ENCODE measurements around the gene TMEM8B.
A peak's percentile ranks its signal among the peaks of the same experiment; 100 is the strongest.

DNA sequence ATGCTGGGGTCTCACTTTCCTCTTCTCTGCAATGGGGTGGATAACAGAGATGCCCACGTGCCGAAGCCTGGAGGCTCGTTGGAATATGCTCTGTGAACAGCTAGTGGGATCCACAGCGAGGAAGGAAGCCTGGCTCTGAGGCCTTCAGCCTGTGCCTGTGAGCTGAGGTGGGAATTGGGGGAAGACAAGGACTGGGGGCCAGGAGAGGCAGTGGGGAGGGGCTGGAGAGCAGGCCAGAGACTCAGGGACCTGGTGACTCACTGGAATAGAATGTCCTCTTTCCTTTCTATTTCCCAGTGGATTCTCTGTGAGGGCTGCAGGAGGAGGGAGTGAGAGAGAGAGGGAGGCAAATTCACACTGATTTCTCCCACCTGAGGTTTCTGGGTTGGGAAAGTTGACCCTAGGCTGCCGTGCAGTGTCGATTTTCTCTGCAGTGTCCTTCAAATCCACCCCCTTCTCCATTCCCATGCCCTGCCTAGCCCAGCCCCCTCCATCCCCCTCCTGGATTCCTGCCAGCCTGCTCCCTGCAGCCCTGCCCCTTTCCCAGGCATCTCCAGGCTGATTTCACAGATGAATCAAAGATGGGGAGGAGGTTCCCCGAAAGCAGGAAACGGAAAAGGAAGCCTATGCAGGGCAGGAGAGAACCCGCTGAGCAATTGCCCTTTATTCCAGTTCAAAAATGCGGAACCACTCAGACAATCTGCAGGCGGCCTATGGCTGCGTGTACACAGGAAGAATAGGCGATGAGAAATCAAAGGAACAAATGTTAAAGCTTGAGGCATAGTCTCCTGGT lies 78.9 kb downstream of the TMEM8B start:
- peak in 2 of 4 experiments; percentile 10 to 11 for TF ChIP-seq CTCF (IDR thresholded peaks at IDR 0.05)
- no peak for TF ChIP-seq POLR2A (IDR thresholded peaks at IDR 0.05)
